B cell (primary cell): ENCODE measurements around the gene ATP9B.

Experiments used
- EZH2 ChIP-seq: IDR thresholded peaks from 2 replicates; pipeline ENCODE4 v1.6.1; 2012; ENCODE audit warnings: borderline replicate concordance, low read depth, mild to moderate bottlenecking, moderate library complexity, low read length; ENCODE audit not compliant: insufficient read depth, poor library complexity, severe bottlenecking
- TF ChIP-seq, protein P1 (sequence below): fragments of 200-600 bp; IDR thresholded peaks from one replicate; pipeline ENCODE4 v1.8.0; 2022; ENCODE audit warnings: antibody characterized with exemption, mild to moderate bottlenecking

DNA sequence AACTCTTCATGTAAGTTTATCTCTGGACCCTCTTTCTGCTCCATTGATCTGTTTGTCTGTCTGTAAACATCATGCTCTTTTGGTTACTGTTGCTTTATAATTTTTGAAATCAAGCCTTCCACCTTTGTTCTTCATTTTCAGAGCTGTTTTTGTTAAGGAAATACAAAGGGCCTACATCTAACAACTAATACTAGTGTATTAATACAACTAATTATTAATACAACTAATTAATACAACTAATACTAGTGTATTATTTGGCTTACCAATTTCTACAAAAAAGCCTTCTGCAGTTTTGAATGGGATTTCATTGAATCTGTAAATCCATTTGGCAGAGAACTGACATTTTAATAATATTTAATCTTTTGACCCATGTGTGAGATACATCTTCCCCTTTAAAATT is 66.7 kb downstream of the ATP9B start:
- TF ChIP-seq, protein P1, sequence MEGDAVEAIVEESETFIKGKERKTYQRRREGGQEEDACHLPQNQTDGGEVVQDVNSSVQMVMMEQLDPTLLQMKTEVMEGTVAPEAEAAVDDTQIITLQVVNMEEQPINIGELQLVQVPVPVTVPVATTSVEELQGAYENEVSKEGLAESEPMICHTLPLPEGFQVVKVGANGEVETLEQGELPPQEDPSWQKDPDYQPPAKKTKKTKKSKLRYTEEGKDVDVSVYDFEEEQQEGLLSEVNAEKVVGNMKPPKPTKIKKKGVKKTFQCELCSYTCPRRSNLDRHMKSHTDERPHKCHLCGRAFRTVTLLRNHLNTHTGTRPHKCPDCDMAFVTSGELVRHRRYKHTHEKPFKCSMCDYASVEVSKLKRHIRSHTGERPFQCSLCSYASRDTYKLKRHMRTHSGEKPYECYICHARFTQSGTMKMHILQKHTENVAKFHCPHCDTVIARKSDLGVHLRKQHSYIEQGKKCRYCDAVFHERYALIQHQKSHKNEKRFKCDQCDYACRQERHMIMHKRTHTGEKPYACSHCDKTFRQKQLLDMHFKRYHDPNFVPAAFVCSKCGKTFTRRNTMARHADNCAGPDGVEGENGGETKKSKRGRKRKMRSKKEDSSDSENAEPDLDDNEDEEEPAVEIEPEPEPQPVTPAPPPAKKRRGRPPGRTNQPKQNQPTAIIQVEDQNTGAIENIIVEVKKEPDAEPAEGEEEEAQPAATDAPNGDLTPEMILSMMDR, result no peak
- no peak for TF ChIP-seq EZH2
